ENCODE measurements around the gene MYOG. TPM values are rescaled to one million over a fixed set of nuclear protein-coding genes. Genes with fewer than 3 reads are reported as not detected.

MYOG gene
- total RNA-seq, 1 experiment from 2014 or later = not detected

DNA sequence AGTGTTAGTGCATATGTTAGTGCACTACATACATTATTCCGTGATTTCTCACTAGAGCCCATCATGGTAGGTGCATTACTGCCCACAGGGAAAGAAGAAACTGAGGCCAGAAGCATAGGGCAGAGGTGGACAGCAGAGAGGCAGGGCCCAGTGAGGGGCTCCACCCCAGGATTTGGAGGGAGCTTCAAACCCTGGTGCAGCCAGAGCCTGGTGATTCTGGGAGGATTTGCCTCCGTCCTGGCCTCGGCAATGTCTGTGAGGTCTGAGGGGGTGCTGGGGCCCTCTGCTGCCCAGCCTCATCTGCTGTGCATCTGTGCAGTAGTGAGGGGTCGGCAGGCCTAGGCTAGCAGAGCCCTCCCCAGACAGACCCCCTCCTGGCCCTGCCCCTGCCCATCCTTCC lies 36.7 kb downstream of the MYOG start:
- H3K14ac ChIP-seq (ENCODE audit: insufficient read depth, low read length) = no peak overlapping the region

More for the DNA sequence above, 36.7 kb downstream of the MYOG start:
- Histone ChIP-seq H3T11ph (ENCODE audit: low read length) (no peak overlapping the region), H3K79me2 (ENCODE audit: insufficient read depth, low read length) (no peaks in the 10 kb centered on the region), H2BK5ac (ENCODE audit: insufficient read length, low read length) (no peak overlapping the region), H2BK12ac (ENCODE audit: insufficient read length, low read depth, low read length) (no peak overlapping the region), H3K4me1 (ENCODE audit: insufficient read depth, low read length) (no peaks in the 10 kb centered on the region; the same call in 1 of the 2 replicates), H3K27me3 (ENCODE audit: insufficient read depth, low read length) (no peaks in the 10 kb centered on the region), H3K23me2 (ENCODE audit: insufficient read length, low read depth, low read length, poor library complexity, severe bottlenecking) (no peaks in the 10 kb centered on the region), H4K20me1 (ENCODE audit: control insufficient read depth, insufficient read depth, insufficient read length) (no peaks in the 10 kb centered on the region), H3K4me2 (ENCODE audit: insufficient read depth, insufficient read length, low read length) (no peak overlapping the region), H3K4ac (ENCODE audit: low read depth, low read length) (no peak overlapping the region), H2BK120ac (ENCODE audit: low read depth, low read length, poor library complexity, severe bottlenecking) (no peak overlapping the region), H3K27ac (ENCODE audit: insufficient read length, low read depth, low read length) (no peak overlapping the region), H4K5ac (ENCODE audit: insufficient read length, low read depth, low read length) (no peak overlapping the region), H3K56ac (ENCODE audit: insufficient read length, low read depth, low read length) (no peak overlapping the region), H3K23ac (ENCODE audit: insufficient read length, low read depth, low read length) (no peak overlapping the region), H3K79me1 (ENCODE audit: insufficient read depth, low read depth, low read length, poor library complexity, severe bottlenecking) (no peaks in the 10 kb centered on the region), H2BK20ac (ENCODE audit: low read depth, low read length, poor library complexity, severe bottlenecking) (no peak overlapping the region), H2AFZ (ENCODE audit: low read length) (no peak overlapping the region), H2AK5ac (ENCODE audit: insufficient read length, low read length) (no peak overlapping the region), H4K8ac (replicated peaks; ENCODE audit: insufficient read length, low read depth, low read length) (no peak overlapping the region), H3K18ac (ENCODE audit: insufficient read length, low read depth, low read length) (no peak overlapping the region), H4K91ac (ENCODE audit: insufficient read length, low read depth, low read length) (no peak overlapping the region), H3K9me3 (ENCODE audit: control insufficient read depth, low read depth, low read length) (no peaks in the 10 kb centered on the region), H2BK15ac (ENCODE audit: low read depth, low read length) (no peak overlapping the region), H3K9ac (ENCODE audit: extremely low read depth, insufficient read length, low read length) (no peak overlapping the region)
- Mint-ChIP-seq H3K27ac (no peak overlapping the region; a peak in 1 of 7 replicates), H3K9me3 (no peaks in the 10 kb centered on the region), H3K4me3 (no peak overlapping the region), H3K27me3 (ENCODE audit: low read depth) (peaks cover 2% of the 10 kb centered on the region), H3K36me3 (ENCODE audit: insufficient read depth in 1 of 3, low read depth in 3 of 3) (peaks cover 0 to 23% (median 9%) of the 10 kb centered on the region in 3 experiments; a peak in 5 of 7 replicates), H3K4me1 (peaks cover 34 to 61% of the 10 kb centered on the region in 2 experiments)
- WGBS (ENCODE audit: extremely low coverage, insufficient read length, low lambda C conversion rate) = no CpG with 5 or more reads among the region's 4 CpGs
- TF ChIP-seq, protein P1, sequence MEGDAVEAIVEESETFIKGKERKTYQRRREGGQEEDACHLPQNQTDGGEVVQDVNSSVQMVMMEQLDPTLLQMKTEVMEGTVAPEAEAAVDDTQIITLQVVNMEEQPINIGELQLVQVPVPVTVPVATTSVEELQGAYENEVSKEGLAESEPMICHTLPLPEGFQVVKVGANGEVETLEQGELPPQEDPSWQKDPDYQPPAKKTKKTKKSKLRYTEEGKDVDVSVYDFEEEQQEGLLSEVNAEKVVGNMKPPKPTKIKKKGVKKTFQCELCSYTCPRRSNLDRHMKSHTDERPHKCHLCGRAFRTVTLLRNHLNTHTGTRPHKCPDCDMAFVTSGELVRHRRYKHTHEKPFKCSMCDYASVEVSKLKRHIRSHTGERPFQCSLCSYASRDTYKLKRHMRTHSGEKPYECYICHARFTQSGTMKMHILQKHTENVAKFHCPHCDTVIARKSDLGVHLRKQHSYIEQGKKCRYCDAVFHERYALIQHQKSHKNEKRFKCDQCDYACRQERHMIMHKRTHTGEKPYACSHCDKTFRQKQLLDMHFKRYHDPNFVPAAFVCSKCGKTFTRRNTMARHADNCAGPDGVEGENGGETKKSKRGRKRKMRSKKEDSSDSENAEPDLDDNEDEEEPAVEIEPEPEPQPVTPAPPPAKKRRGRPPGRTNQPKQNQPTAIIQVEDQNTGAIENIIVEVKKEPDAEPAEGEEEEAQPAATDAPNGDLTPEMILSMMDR (conservative IDR thresholded peaks at IDR 0.05) = 0 out of 3 replicates have a peak, but pooled peaks have one; percentile 5
- no peak for DNase-seq
